Measurements from ENCODE around the gene TBC1D22A. TPM values are rescaled to one million over a fixed set of nuclear protein-coding genes. Genes with fewer than 3 reads are reported as not detected.

Gene TBC1D22A
- total and polyA plus RNA-seq, 2 experiments from 2014 or later = 9.6 to 13.3 TPM

DNA sequence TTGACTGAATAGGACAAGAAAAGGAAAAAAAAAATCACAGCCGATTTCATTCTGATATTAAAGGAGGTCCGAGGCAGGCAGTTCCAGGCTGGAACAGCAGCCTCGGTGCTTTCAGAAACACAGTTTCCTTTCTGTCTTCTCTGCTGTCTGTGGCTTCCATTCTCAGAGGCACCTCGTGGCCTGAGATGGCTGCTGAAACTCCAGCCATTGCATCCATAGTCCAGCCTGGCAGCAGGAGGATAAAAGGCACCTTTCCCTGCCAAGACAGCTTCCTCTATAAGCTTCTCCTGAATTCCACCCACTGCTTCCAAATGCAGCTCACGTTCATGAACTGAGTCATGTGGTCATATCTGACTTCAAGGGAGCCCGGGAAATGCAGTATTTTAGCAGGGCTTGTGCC, 390.5 kb downstream of the TBC1D22A start:
- no peaks in the 10 kb centered on the region; the same call in 1 of the 3 replicates for H3K4me1 Mint-ChIP-seq
- DNase-seq (ENCODE audit: low spot score) = no peak
- peaks cover 7% of the 10 kb centered on the region for H3K27me3 Mint-ChIP-seq (ENCODE audit: insufficient read depth, low read depth, poor library complexity)
- Histone ChIP-seq H3F3A (replicated peaks; ENCODE audit: low read depth) (no peaks in the 10 kb centered on the region), H3K4me1 (ENCODE audit: insufficient read depth) (no peaks in the 10 kb centered on the region), H2AFZ (no peak overlapping the region), H3K36me3 (ENCODE audit: insufficient read depth) (no peaks in the 10 kb centered on the region), H3K9me2 (ENCODE audit: insufficient read depth) (no peaks in the 10 kb centered on the region), H3K27me3 (ENCODE audit: insufficient read depth) (no peaks in the 10 kb centered on the region), H3K4me2 (no peak overlapping the region), H4K20me1 (replicated peaks; ENCODE audit: insufficient read depth) (no peaks in the 10 kb centered on the region; the same call in 1 of the 2 replicates), H3K27ac (ENCODE audit: low read depth) (no peak overlapping the region), H3K79me2 (replicated peaks; ENCODE audit: insufficient read depth) (no peaks in the 10 kb centered on the region), H3K4me3 (no peak overlapping the region)
- H3K4me3 Mint-ChIP-seq = no peak overlapping the region
- TF ChIP-seq POLR2AphosphoS5 (IDR thresholded peaks at IDR 0.05; ENCODE audit: low read depth) (no peak), NANOG (IDR thresholded peaks at IDR 0.05; ENCODE audit: borderline replicate concordance) (no peak), JUNB (IDR thresholded peaks at IDR 0.05; ENCODE audit: unreplicated experiment) (no peak), STAT1 (IDR thresholded peaks at IDR 0.05; ENCODE audit: unreplicated experiment) (no peak), EZH2phosphoT487 (IDR thresholded peaks at IDR 0.05; ENCODE audit: unreplicated experiment) (no peak), EZH2 (IDR thresholded peaks at IDR 0.05; ENCODE audit: low read depth, unreplicated experiment) (no peak), CREB1 (CRISPR knock-in tag; IDR thresholded peaks at IDR 0.05; ENCODE audit: low read depth) (no peak), ZNF114 (CRISPR knock-in tag; IDR thresholded peaks at IDR 0.05) (no peak), ZNF331 (CRISPR knock-in tag; IDR thresholded peaks at IDR 0.05; ENCODE audit: low read depth) (no peak)
- TF ChIP-seq, protein P1, sequence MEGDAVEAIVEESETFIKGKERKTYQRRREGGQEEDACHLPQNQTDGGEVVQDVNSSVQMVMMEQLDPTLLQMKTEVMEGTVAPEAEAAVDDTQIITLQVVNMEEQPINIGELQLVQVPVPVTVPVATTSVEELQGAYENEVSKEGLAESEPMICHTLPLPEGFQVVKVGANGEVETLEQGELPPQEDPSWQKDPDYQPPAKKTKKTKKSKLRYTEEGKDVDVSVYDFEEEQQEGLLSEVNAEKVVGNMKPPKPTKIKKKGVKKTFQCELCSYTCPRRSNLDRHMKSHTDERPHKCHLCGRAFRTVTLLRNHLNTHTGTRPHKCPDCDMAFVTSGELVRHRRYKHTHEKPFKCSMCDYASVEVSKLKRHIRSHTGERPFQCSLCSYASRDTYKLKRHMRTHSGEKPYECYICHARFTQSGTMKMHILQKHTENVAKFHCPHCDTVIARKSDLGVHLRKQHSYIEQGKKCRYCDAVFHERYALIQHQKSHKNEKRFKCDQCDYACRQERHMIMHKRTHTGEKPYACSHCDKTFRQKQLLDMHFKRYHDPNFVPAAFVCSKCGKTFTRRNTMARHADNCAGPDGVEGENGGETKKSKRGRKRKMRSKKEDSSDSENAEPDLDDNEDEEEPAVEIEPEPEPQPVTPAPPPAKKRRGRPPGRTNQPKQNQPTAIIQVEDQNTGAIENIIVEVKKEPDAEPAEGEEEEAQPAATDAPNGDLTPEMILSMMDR (conservative IDR thresholded peaks at IDR 0.05; ENCODE audit: low read depth in 2 of 2) = no peak
- TF ChIP-seq, protein P2, sequence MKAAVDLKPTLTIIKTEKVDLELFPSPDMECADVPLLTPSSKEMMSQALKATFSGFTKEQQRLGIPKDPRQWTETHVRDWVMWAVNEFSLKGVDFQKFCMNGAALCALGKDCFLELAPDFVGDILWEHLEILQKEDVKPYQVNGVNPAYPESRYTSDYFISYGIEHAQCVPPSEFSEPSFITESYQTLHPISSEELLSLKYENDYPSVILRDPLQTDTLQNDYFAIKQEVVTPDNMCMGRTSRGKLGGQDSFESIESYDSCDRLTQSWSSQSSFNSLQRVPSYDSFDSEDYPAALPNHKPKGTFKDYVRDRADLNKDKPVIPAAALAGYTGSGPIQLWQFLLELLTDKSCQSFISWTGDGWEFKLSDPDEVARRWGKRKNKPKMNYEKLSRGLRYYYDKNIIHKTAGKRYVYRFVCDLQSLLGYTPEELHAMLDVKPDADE (IDR thresholded peaks at IDR 0.05) = no peak
- TF ChIP-seq, protein P3, sequence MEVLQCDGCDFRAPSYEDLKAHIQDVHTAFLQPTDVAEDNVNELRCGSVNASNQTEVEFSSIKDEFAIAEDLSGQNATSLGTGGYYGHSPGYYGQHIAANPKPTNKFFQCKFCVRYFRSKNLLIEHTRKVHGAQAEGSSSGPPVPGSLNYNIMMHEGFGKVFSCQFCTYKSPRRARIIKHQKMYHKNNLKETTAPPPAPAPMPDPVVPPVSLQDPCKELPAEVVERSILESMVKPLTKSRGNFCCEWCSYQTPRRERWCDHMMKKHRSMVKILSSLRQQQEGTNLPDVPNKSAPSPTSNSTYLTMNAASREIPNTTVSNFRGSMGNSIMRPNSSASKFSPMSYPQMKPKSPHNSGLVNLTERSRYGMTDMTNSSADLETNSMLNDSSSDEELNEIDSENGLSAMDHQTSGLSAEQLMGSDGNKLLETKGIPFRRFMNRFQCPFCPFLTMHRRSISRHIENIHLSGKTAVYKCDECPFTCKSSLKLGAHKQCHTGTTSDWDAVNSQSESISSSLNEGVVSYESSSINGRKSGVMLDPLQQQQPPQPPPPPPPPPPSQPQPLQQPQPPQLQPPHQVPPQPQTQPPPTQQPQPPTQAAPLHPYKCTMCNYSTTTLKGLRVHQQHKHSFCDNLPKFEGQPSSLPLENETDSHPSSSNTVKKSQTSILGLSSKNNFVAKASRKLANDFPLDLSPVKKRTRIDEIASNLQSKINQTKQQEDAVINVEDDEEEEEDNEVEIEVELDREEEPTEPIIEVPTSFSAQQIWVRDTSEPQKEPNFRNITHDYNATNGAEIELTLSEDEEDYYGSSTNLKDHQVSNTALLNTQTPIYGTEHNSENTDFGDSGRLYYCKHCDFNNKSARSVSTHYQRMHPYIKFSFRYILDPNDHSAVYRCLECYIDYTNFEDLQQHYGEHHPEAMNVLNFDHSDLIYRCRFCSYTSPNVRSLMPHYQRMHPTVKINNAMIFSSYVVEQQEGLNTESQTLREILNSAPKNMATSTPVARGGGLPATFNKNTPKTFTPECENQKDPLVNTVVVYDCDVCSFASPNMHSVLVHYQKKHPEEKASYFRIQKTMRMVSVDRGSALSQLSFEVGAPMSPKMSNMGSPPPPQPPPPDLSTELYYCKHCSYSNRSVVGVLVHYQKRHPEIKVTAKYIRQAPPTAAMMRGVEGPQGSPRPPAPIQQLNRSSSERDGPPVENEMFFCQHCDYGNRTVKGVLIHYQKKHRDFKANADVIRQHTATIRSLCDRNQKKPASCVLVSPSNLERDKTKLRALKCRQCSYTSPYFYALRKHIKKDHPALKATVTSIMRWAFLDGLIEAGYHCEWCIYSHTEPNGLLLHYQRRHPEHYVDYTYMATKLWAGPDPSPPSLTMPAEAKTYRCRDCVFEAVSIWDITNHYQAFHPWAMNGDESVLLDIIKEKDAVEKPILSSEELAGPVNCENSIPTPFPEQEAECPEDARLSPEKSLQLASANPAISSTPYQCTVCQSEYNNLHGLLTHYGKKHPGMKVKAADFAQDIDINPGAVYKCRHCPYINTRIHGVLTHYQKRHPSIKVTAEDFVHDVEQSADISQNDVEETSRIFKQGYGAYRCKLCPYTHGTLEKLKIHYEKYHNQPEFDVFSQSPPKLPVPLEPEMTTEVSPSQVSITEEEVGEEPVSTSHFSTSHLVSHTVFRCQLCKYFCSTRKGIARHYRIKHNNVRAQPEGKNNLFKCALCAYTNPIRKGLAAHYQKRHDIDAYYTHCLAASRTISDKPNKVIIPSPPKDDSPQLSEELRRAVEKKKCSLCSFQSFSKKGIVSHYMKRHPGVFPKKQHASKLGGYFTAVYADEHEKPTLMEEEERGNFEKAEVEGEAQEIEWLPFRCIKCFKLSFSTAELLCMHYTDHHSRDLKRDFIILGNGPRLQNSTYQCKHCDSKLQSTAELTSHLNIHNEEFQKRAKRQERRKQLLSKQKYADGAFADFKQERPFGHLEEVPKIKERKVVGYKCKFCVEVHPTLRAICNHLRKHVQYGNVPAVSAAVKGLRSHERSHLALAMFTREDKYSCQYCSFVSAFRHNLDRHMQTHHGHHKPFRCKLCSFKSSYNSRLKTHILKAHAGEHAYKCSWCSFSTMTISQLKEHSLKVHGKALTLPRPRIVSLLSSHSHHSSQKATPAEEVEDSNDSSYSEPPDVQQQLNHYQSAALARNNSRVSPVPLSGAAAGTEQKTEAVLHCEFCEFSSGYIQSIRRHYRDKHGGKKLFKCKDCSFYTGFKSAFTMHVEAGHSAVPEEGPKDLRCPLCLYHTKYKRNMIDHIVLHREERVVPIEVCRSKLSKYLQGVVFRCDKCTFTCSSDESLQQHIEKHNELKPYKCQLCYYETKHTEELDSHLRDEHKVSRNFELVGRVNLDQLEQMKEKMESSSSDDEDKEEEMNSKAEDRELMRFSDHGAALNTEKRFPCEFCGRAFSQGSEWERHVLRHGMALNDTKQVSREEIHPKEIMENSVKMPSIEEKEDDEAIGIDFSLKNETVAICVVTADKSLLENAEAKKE (CRISPR knock-in tag; IDR thresholded peaks at IDR 0.05) = no peak
- TF ChIP-seq, protein P4, sequence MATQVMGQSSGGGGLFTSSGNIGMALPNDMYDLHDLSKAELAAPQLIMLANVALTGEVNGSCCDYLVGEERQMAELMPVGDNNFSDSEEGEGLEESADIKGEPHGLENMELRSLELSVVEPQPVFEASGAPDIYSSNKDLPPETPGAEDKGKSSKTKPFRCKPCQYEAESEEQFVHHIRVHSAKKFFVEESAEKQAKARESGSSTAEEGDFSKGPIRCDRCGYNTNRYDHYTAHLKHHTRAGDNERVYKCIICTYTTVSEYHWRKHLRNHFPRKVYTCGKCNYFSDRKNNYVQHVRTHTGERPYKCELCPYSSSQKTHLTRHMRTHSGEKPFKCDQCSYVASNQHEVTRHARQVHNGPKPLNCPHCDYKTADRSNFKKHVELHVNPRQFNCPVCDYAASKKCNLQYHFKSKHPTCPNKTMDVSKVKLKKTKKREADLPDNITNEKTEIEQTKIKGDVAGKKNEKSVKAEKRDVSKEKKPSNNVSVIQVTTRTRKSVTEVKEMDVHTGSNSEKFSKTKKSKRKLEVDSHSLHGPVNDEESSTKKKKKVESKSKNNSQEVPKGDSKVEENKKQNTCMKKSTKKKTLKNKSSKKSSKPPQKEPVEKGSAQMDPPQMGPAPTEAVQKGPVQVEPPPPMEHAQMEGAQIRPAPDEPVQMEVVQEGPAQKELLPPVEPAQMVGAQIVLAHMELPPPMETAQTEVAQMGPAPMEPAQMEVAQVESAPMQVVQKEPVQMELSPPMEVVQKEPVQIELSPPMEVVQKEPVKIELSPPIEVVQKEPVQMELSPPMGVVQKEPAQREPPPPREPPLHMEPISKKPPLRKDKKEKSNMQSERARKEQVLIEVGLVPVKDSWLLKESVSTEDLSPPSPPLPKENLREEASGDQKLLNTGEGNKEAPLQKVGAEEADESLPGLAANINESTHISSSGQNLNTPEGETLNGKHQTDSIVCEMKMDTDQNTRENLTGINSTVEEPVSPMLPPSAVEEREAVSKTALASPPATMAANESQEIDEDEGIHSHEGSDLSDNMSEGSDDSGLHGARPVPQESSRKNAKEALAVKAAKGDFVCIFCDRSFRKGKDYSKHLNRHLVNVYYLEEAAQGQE (IDR thresholded peaks at IDR 0.05; ENCODE audit: unreplicated experiment) = no peak
- peaks cover 3% of the 10 kb centered on the region; the same call in 1 of the 3 replicates for H3K9me3 Mint-ChIP-seq
- ATAC-seq = no peak
- H3K36me3 Mint-ChIP-seq (ENCODE audit: low read depth) = no peaks in the 10 kb centered on the region
- no peak overlapping the region for H3K27ac Mint-ChIP-seq
